Measurements from ENCODE around the gene RTTN.

GRCh38 chr18:70041459-70042050 is 163.9 kb downstream of the RTTN start:
- TF ChIP-seq EZH2 (IDR thresholded peaks at IDR 0.05; ENCODE audit: borderline replicate concordance, low read depth, low read length, poor library complexity, severe bottlenecking) (no peak), CTCF (conservative IDR thresholded peaks at IDR 0.05; ENCODE audit: low read depth, low read length) (no peak)
